ENCODE results near the gene NRG2. TPM values are rescaled to one million over a fixed set of nuclear protein-coding genes. Genes with fewer than 3 reads are reported as not detected.
A peak's percentile ranks its signal among the peaks of the same experiment; 100 is the strongest.

The NRG2 gene
- total RNA-seq, 4 donors from 2014 or later: 5.3 to 8.8 (median 7.5) TPM

DNA sequence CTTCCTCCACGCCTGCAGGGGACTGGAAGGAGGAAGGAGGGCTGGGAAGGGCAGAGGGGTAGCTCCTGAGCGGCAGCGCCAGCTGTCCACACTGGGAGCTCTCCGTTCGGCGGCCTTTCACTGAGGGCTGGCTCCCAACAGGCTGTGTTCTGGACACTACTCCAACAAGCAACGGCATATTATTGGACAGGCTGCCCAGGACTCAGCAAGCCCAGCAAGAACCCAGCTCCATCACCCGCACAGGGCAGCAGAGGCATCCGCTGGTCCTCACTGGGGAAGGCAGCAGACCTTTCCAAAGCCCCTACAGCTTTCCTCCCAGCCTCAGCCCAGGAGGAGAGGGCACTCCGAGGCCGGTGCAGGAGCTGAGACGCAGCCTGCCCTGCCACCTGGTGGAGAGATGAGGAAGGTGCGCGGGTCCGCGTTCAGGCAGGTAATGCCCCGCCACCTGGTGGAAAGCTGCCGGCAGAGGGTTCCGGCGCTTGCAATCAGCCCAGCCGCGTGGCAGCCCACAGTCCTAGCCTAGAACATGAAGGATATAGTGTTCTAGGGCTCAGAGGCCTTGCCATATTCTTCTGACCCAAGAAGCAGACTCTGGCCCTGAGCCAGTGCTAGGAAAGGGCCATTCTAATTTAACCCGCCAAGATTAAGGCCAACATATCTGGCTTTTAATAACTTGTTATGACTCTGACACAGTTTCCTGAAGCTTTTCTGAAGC, 74.4 kb downstream of the NRG2 start:
- peak; percentile 79 to 97 for DNase-seq (ENCODE audit: low spot score in 2 of 2)
- no peak for TF ChIP-seq POLR2A (IDR thresholded peaks at IDR 0.05)
- TF ChIP-seq, protein P1, sequence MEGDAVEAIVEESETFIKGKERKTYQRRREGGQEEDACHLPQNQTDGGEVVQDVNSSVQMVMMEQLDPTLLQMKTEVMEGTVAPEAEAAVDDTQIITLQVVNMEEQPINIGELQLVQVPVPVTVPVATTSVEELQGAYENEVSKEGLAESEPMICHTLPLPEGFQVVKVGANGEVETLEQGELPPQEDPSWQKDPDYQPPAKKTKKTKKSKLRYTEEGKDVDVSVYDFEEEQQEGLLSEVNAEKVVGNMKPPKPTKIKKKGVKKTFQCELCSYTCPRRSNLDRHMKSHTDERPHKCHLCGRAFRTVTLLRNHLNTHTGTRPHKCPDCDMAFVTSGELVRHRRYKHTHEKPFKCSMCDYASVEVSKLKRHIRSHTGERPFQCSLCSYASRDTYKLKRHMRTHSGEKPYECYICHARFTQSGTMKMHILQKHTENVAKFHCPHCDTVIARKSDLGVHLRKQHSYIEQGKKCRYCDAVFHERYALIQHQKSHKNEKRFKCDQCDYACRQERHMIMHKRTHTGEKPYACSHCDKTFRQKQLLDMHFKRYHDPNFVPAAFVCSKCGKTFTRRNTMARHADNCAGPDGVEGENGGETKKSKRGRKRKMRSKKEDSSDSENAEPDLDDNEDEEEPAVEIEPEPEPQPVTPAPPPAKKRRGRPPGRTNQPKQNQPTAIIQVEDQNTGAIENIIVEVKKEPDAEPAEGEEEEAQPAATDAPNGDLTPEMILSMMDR (IDR thresholded peaks at IDR 0.05): peak in 1 of 3 donors; percentile 98
- 31 to 34% methylated on average over 8 to 14 of the region's 23 CpGs for WGBS, 2 donors
- no peak overlapping the region for H3K4me3 ChIP-seq (ENCODE audit: low read depth, poor library complexity, severe bottlenecking)
- intact Hi-C loops (cut with DNase I; ENCODE audit: low total_unique reads): no loop called here

- DNase-seq (ENCODE audit: low spot score in 2 of 2): no peak
- no peak overlapping the region for H3K4me3 ChIP-seq (ENCODE audit: low read depth, poor library complexity, severe bottlenecking)
- 95 to 96% methylated on average over 8 of the region's 8 CpGs for WGBS, 2 donors
- no peak for TF ChIP-seq POLR2A (IDR thresholded peaks at IDR 0.05)
- TF ChIP-seq, protein P1 (IDR thresholded peaks at IDR 0.05): no peak
- intact Hi-C loops (cut with DNase I; ENCODE audit: low total_unique reads): loop anchor here (1.0 kb wide), 1 partner anchor 179 kb away; no protein-coding TSS in a partner anchor
These were observed 75.7 kb downstream of the NRG2 start for GRCh38 chr5:139967353-139967752.

- intact Hi-C loops (cut with DNase I; ENCODE audit: low total_unique reads): loop anchor here (1.0 kb wide), 1 partner anchor 179 kb away; no protein-coding TSS in a partner anchor
- TF ChIP-seq, protein P1 (IDR thresholded peaks at IDR 0.05): no peak
- TF ChIP-seq POLR2A (IDR thresholded peaks at IDR 0.05): no peak
- DNase-seq (ENCODE audit: low spot score in 2 of 2): no peak
- 88 to 89% methylated on average over 4 of the region's 4 CpGs for WGBS, 2 donors
- H3K4me3 ChIP-seq (ENCODE audit: low read depth, poor library complexity, severe bottlenecking): no peak overlapping the region
These were observed 76.2 kb downstream of the NRG2 start for GRCh38 chr5:139966856-139967255.

GRCh38 chr5:139964994-139965565, 78.0 kb downstream of the NRG2 start:
- WGBS, 2 donors: 55 to 57% methylated on average over 8 of the region's 8 CpGs
- intact Hi-C loops (cut with DNase I; ENCODE audit: low total_unique reads): no loop called here
- DNase-seq (ENCODE audit: low spot score in 2 of 2): no peak
- TF ChIP-seq, protein P1 (IDR thresholded peaks at IDR 0.05): no peak
- TF ChIP-seq POLR2A (IDR thresholded peaks at IDR 0.05): no peak
- no peak overlapping the region for H3K4me3 ChIP-seq (ENCODE audit: low read depth, poor library complexity, severe bottlenecking)

DNA sequence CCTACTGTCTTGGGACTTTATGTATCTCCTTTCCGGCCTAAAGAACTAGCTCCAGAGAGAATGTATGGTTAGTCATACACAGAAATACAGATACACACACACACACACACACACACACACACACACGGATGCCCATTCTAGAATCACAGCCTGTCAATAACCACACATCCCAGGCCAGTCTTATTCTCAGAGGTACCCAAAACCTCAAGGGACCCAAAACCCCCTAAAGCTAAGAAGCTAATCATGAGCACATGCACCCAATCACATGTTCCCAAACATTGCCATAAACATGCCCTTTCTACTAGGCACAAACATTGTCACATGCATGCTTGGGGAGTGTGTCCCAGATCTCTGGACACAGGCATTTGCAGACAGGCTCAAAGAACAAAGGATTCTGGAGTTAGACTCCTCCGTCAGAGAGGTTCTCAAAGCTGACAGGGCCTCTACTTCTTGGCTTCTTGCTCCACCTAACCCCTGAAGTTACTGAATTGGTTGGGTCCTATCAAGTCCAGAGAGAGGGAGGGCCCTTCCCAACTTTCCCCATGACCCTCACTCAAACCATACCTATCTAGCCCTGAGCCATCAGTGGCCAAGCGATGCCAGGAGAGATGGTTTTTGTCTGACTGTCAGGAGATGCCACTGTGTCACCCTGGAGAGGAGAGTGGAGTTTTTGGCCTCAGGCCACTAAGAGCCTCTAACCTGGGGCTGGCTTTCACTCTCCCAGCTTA, 78.7 kb downstream of the NRG2 start:
- WGBS, 2 donors: 82 to 89% methylated on average over 4 of the region's 4 CpGs
- no peak overlapping the region for H3K4me3 ChIP-seq (ENCODE audit: low read depth, poor library complexity, severe bottlenecking)
- DNase-seq (ENCODE audit: low spot score in 2 of 2): peak in 1 of 2 donors; percentile 37
- intact Hi-C loops (cut with DNase I; ENCODE audit: low total_unique reads): no loop called here
- TF ChIP-seq, protein P1 (IDR thresholded peaks at IDR 0.05): no peak
- no peak for TF ChIP-seq POLR2A (IDR thresholded peaks at IDR 0.05)
